RCC 7860 (cell line): Measurements from ENCODE around the gene LOXHD1.

Experiments
- DNase-seq: peaks from one replicate; pipeline ENCODE4 v3.0.0-alpha.2; 2015; ENCODE audit warnings: low spot score
- FAIRE-seq: peaks from 2 replicates; lab custom pipeline; 2012; peaks lifted over from hg19 to GRCh38; lab: Jason Lieb, UNC

The LOXHD1 gene

GRCh38 chr18:46550609-46551008, 106.4 kb downstream of the LOXHD1 start:
- no peak for FAIRE-seq

DNA sequence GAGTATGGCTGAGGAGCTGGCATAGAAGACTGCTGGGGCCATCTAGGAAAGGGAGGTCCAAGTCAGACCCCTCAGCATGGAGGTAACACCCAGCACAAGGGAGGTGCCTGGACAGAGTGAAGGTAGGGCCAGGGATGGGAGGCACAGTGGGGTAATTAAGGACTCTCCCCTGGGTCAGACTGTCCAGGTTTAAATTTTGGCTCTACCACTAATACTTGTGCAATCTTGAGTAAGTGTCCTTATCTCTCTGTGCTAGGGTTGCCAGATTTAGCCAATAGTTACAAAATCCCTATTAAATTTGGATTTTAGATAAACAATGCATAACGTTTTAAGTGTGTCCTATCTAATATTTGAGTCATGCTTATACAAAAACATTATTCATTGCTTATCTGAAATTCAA, 109.5 kb downstream of the LOXHD1 start:
- DNase-seq (no peak), FAIRE-seq (no peak)

More at GRCh38 chr18:46550609-46551008, 106.4 kb downstream of the LOXHD1 start:
- DNase-seq, result no peak

- no peak for FAIRE-seq
Measured at GRCh38 chr18:46546111-46546640, 110.8 kb downstream of the LOXHD1 start.

DNA sequence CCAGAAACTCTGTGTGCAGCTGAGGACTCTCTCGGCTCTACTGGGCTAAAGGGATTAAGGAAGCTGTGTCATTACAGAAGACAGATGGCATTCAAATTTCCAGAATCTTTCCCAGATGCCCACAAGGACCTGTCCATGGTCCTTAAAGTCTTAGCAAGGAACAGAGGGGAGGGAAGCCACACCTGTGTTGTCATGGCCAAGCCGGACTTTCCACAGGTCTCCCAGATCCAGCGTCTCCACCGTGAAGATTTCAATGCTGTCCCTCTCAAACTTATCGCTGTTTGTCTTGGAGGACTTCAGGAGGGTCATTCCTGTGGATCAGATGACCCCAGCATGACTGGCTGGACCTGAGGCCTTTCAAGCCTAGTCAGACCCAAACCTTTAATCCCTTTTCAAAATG, 114.5 kb downstream of the LOXHD1 start:
- FAIRE-seq (no peak), DNase-seq (no peak)

More at GRCh38 chr18:46546111-46546640, 110.8 kb downstream of the LOXHD1 start:
- DNase-seq, result no peak

- no peak for FAIRE-seq
- DNase-seq, result no peak
Measured at GRCh38 chr18:46541626-46542189, 115.3 kb downstream of the LOXHD1 start.

- DNase-seq (no peak), FAIRE-seq (no peak)
Measured at GRCh38 chr18:46538376-46538775, 118.6 kb downstream of the LOXHD1 start.

GRCh38 chr18:46536215-46536874, 120.7 kb downstream of the LOXHD1 start:
- DNase-seq (peak; percentile 52), FAIRE-seq (no peak)

DNA sequence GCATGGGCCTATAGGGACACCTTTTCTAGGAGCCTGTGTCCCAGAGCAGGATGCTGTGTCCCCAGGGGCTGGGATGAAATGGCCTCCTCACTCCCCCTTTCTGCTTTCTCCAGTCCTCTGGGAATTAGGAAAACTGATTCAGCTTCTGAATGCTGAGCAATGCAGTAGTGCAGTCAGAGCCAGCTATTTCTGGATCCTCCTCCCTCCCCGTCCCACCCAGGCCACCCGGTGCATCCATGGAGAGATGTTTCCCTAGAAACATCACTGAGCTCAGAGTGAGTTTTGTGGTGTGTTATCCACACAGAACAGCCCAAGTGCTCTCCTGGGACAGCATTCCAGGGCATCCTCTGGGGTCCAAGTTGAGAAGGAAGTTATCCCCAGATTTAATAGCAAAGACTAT, 125.5 kb downstream of the LOXHD1 start:
- DNase-seq, result no peak
- FAIRE-seq, result no peak

- DNase-seq (no peak), FAIRE-seq (no peak)
Measured at GRCh38 chr18:46528037-46528436, 129.0 kb downstream of the LOXHD1 start.

- FAIRE-seq (no peak), DNase-seq (no peak)
Measured at GRCh38 chr18:46519870-46520269, 137.2 kb downstream of the LOXHD1 start.

DNA sequence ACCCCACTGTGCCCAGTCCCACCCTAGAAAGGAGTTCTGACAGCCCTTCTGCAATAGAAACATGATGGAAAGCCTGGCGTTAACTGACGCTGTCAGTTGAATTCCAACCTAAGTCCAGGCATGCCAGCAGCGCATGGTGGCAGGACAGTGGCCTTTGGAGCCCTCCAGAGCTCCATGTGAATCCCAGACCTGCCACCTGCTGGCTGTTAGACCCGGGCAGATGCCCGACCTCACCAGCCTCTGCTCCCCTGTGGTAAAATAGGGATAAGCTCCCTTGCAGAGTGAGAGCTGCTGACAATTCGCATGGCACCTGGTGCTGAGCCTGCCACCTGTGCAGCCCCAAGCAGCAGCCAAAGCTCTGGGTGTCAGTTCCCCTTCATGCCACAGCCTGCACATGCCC, 138.6 kb downstream of the LOXHD1 start:
- DNase-seq (no peak), FAIRE-seq (no peak)

- DNase-seq (no peak), FAIRE-seq (no peak)
Measured at GRCh38 chr18:46516555-46516954, 140.5 kb downstream of the LOXHD1 start.

DNA sequence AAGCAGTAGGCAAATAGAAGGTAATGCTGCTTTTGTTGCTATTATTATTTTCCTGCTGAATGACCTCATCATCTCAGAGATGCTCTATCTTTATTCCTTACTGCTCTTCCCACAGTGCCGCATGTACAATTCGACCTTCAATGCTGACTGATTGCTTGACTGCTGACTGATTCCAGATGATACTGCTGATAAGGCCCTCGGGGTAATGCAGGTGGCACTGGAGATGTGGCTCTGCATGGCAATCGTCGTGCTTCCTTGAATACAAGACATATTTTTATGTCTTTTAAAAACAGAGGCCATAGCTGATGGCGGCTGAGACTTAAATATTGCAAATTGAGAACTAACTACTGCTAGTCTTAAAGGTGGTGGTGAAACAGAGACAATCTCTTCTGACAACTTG, 146.6 kb downstream of the LOXHD1 start:
- no peak for DNase-seq
- no peak for FAIRE-seq

- DNase-seq (no peak), FAIRE-seq (no peak)
Measured at GRCh38 chr18:46509530-46509929, 147.5 kb downstream of the LOXHD1 start.

DNA sequence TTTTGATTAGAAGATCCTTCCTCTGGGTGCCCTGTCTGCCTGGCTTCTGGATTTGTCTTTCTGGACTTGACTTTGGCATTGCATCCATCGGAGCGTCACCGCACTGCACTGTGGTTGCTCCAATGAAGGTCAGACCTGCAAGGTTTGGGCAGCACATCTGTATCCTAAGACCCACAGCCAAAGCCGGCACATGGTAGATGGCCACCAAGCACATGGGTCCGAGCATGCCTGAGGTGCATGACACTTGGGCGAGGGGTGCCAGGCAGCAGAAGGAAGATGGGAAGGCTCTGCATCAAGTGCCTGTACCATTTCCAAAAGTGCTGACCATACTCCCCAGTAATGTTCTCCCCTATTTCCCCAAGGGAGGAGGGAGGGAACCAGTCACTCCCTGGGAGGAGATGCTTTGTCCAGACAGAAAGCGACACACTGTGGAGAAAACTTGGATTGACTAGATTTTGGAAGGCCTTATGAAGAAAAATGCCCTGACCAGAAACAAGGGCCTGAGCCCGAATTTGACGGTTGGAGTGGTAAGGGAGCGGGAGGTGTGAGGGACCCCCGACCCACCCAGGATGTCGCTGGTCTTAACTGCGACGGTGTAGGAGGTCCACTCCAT, 149.9 kb downstream of the LOXHD1 start:
- FAIRE-seq (no peak), DNase-seq (no peak)

- FAIRE-seq (no peak), DNase-seq (no peak)
Measured at GRCh38 chr18:46502444-46502843, 154.6 kb downstream of the LOXHD1 start.

GRCh38 chr18:46497129-46497528, 159.9 kb downstream of the LOXHD1 start:
- no peak for FAIRE-seq
- no peak for DNase-seq

DNA sequence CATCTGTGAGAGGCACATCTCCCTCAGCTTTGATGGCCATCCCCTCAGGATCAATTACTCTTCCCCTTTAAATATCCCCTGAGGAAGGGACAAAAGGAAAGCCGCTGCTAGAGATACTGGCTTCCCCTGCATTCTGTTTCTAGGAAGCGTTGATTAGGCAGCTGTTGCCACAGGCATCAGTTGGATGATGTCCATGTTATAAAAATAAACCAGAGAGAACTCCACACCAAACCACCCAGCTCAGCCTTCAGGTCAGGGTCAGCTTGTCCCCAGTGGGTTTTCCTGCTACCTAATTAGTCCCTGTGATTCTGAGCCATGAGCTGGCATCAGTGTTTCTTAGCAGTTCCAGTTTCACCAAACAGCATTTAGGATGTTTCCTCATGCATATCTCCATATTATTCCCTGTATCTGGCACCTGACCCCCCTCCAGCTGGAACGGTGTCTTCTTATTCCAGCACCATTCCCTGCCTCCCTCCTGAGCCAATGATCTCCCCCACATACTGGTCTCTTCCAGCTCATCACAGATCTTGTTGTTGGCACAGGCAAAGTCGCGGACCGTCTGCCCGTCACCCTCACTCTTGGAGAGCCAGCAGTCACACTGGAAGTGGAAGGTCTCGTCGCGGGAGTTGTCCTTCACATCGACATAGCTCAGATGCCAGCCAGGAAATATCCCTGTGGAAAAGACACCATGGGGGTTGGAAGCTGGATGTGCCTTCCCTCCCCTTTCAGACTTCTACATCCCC, 168.4 kb downstream of the LOXHD1 start:
- no peak for FAIRE-seq
- no peak for DNase-seq

- FAIRE-seq (no peak), DNase-seq (no peak)
Measured at GRCh38 chr18:46485675-46486194, 171.3 kb downstream of the LOXHD1 start.

DNA sequence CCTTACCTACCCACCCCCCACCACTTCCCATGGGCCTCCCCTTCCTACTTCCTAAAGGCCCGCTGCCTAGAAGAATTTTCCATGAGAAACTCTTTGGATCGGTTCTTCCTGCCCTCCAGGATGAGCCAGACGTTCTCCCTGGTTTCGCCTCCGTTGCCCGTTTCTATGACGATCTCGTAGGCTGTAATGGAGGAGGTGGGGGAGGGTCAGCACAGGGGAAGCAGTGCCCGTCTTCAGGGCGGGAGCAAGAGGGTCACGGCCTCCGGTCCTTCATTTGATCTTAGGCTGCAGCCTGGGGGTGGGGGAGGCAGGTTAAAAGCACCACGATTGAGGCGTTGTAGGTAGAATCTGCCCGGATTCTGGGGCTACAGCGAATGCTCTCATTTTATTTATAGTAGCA, 172.0 kb downstream of the LOXHD1 start:
- FAIRE-seq, result no peak
- no peak for DNase-seq

GRCh38 chr18:46482831-46483230, 174.2 kb downstream of the LOXHD1 start:
- FAIRE-seq (no peak), DNase-seq (no peak)
